ENCODE data around the gene ARPP21. TPM values are rescaled to one million over a fixed set of nuclear protein-coding genes. Genes with fewer than 3 reads are reported as not detected.

The ARPP21 gene
- total and polyA plus RNA-seq, 2 donors (not counting 3 experiments of a cell fraction or from before 2014, with no cell fraction given) = not detected

GRCh38 chr3:35638251-35638979 is 910 bp upstream of the ARPP21 start:
- H3K79me2 ChIP-seq (ENCODE audit: control insufficient read depth, insufficient read depth, low read length) = no peaks in the 10 kb centered on the region
- no peak overlapping the region for H3K4me2 ChIP-seq (ENCODE audit: insufficient read depth, low read length)
- no peaks in the 10 kb centered on the region for H3K9me1 ChIP-seq (replicated peaks; ENCODE audit: control insufficient read depth, extremely low read depth, insufficient read depth, low read length)
- ChIA-PET POLR2A (no interaction called here), CTCF (interaction anchor here (0.6 kb wide), 1 partner anchor 76 kb away, joined by 3 read pairs; no protein-coding TSS in a partner anchor)
- dilution Hi-C loops (cut with MboI; ENCODE audit: extremely low pct_ligation_motif_present, low sequenced_read_pairs) (no loop called here), intact Hi-C loops (cut with micrococcal nuclease) (no loop called here)
- no peak overlapping the region for H2AFZ ChIP-seq (ENCODE audit: low read depth, low read length)
- DNase-seq (ENCODE audit: low read depth, low spot score) (no peak), FAIRE-seq (no peak)
- no peak overlapping the region for H3K4me3 ChIP-seq (replicated peaks in 1 of 3; ENCODE audit: insufficient read depth in 1 of 3, low read depth in 1 of 3, low read length in 3 of 3)
- peaks cover 25 to 42% of the 10 kb centered on the region in 2 experiments for H3K27me3 ChIP-seq (ENCODE audit: control insufficient read depth in 2 of 2, insufficient read depth in 2 of 2, low read length in 2 of 2)
- no peak overlapping the region for H3K27ac ChIP-seq (ENCODE audit: insufficient read depth, low read depth, low read length)
- no peaks in the 10 kb centered on the region for H4K20me1 ChIP-seq (replicated peaks; ENCODE audit: control insufficient read depth, extremely low read depth, insufficient read depth, low read length)
- no peaks in the 10 kb centered on the region for H3K9me3 ChIP-seq (replicated peaks; ENCODE audit: control insufficient read depth, insufficient read depth, low read length)
- no peaks in the 10 kb centered on the region for H3K36me3 ChIP-seq (ENCODE audit: control insufficient read depth in 2 of 2, extremely low read depth in 1 of 2, insufficient read depth in 2 of 2, low read length in 2 of 2)
- peaks cover 6% of the 10 kb centered on the region for H3K4me1 ChIP-seq (ENCODE audit: control insufficient read depth, extremely low read depth, insufficient read depth, low read length)
- TF ChIP-seq, protein P1, sequence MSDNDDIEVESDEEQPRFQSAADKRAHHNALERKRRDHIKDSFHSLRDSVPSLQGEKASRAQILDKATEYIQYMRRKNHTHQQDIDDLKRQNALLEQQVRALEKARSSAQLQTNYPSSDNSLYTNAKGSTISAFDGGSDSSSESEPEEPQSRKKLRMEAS (IDR thresholded peaks at IDR 0.05; ENCODE audit: insufficient read depth, insufficient read length) = no peak
- no peak for TF ChIP-seq POLR2A (IDR thresholded peaks at IDR 0.05; ENCODE audit: low read depth, low read length)
- TF ChIP-seq MYC (IDR thresholded peaks at IDR 0.05; ENCODE audit: low read depth, low read length) = no peak
- no peak for TF ChIP-seq JUN (IDR thresholded peaks at IDR 0.05; ENCODE audit: borderline replicate concordance, insufficient read depth, insufficient read length, low read depth)
- no peak for TF ChIP-seq POLR2AphosphoS5 (IDR thresholded peaks at IDR 0.05; ENCODE audit: insufficient read depth, low read depth, low read length)
- no peak for TF ChIP-seq GATA2 (IDR thresholded peaks at IDR 0.05; ENCODE audit: insufficient read depth, insufficient read length, low read depth, low read length)
- TF ChIP-seq EZH2 (IDR thresholded peaks at IDR 0.05; ENCODE audit: borderline replicate concordance, low read depth, low read length, severe bottlenecking) = no peak
- BruUV-seq (replicated peaks) = no TSS peak
- no peak overlapping the region for H3K9ac ChIP-seq (replicated peaks; ENCODE audit: extremely low read depth, insufficient read depth, low read length)

DNA sequence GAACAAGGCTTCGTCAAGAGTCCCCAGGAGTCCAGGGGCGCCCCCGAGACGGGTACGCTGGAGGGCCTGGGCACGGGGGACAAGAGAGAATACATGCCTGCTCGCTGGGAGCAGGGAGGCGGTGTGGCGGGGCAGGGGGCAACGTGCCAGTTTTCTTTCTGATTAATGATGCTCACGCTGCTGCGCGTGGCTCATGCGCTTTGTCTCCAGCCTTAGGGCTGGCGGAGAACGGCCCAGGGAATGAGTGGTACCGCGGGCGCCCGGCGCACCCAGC is 408 bp upstream of the ARPP21 start:
- Histone ChIP-seq H3K9me3 (replicated peaks; ENCODE audit: control insufficient read depth, insufficient read depth, low read length) (no peaks in the 10 kb centered on the region), H3K4me3 (replicated peaks in 1 of 3; ENCODE audit: insufficient read depth in 1 of 3, low read depth in 1 of 3, low read length in 3 of 3) (no peak overlapping the region), H3K9me1 (replicated peaks; ENCODE audit: control insufficient read depth, extremely low read depth, insufficient read depth, low read length) (no peaks in the 10 kb centered on the region), H3K27me3 (ENCODE audit: control insufficient read depth in 2 of 2, insufficient read depth in 2 of 2, low read length in 2 of 2) (peaks cover 25 to 44% of the 10 kb centered on the region in 2 experiments), H3K36me3 (ENCODE audit: control insufficient read depth in 2 of 2, extremely low read depth in 1 of 2, insufficient read depth in 2 of 2, low read length in 2 of 2) (no peaks in the 10 kb centered on the region), H2AFZ (ENCODE audit: low read depth, low read length) (peak overlapping the region; percentile 95), H3K79me2 (ENCODE audit: control insufficient read depth, insufficient read depth, low read length) (no peaks in the 10 kb centered on the region), H3K27ac (ENCODE audit: insufficient read depth, low read depth, low read length) (no peak overlapping the region), H3K4me1 (ENCODE audit: control insufficient read depth, extremely low read depth, insufficient read depth, low read length) (peaks cover 6% of the 10 kb centered on the region), H4K20me1 (replicated peaks; ENCODE audit: control insufficient read depth, extremely low read depth, insufficient read depth, low read length) (no peaks in the 10 kb centered on the region), H3K4me2 (ENCODE audit: insufficient read depth, low read length) (peak overlapping the region; percentile 61), H3K9ac (replicated peaks; ENCODE audit: extremely low read depth, insufficient read depth, low read length) (no peak overlapping the region)
- no TSS peak for BruUV-seq (replicated peaks)
- ChIA-PET POLR2A (no interaction called here), CTCF (no interaction called here)
- intact Hi-C loops (cut with micrococcal nuclease) (no loop called here), dilution Hi-C loops (cut with MboI; ENCODE audit: extremely low pct_ligation_motif_present, low sequenced_read_pairs) (no loop called here)
- DNase-seq (ENCODE audit: low read depth, low spot score) = no peak
- TF ChIP-seq, protein P1 (IDR thresholded peaks at IDR 0.05; ENCODE audit: insufficient read depth, insufficient read length) = no peak
- TF ChIP-seq MYC (IDR thresholded peaks at IDR 0.05; ENCODE audit: low read depth, low read length) = no peak
- no peak for TF ChIP-seq GATA2 (IDR thresholded peaks at IDR 0.05; ENCODE audit: insufficient read depth, insufficient read length, low read depth, low read length)
- TF ChIP-seq, protein P2, sequence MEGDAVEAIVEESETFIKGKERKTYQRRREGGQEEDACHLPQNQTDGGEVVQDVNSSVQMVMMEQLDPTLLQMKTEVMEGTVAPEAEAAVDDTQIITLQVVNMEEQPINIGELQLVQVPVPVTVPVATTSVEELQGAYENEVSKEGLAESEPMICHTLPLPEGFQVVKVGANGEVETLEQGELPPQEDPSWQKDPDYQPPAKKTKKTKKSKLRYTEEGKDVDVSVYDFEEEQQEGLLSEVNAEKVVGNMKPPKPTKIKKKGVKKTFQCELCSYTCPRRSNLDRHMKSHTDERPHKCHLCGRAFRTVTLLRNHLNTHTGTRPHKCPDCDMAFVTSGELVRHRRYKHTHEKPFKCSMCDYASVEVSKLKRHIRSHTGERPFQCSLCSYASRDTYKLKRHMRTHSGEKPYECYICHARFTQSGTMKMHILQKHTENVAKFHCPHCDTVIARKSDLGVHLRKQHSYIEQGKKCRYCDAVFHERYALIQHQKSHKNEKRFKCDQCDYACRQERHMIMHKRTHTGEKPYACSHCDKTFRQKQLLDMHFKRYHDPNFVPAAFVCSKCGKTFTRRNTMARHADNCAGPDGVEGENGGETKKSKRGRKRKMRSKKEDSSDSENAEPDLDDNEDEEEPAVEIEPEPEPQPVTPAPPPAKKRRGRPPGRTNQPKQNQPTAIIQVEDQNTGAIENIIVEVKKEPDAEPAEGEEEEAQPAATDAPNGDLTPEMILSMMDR (IDR thresholded peaks at IDR 0.05; ENCODE audit: extremely low read depth in 1 of 2, insufficient read depth in 1 of 2, low read depth in 1 of 2, low read length in 2 of 2) = no peak
- no peak for TF ChIP-seq EZH2 (IDR thresholded peaks at IDR 0.05; ENCODE audit: borderline replicate concordance, low read depth, low read length, severe bottlenecking)
- no peak for TF ChIP-seq POLR2A (IDR thresholded peaks at IDR 0.05; ENCODE audit: low read depth, low read length)
- no peak for TF ChIP-seq JUN (IDR thresholded peaks at IDR 0.05; ENCODE audit: borderline replicate concordance, insufficient read depth, insufficient read length, low read depth)
- TF ChIP-seq POLR2AphosphoS5 (IDR thresholded peaks at IDR 0.05; ENCODE audit: insufficient read depth, low read depth, low read length) = no peak
- no peak for TF ChIP-seq FOS (IDR thresholded peaks at IDR 0.05; ENCODE audit: borderline replicate concordance, insufficient read depth, low read length)
- no peak for FAIRE-seq

Measured in endothelial cell of umbilical vein (primary cell).